ENCODE results near the gene CFHR1. TPM values are rescaled to one million over a fixed set of nuclear protein-coding genes. Genes with fewer than 3 reads are reported as not detected.

CFHR1 gene
- total RNA-seq, 1 donor from 2014 or later: 0.49 TPM

DNA sequence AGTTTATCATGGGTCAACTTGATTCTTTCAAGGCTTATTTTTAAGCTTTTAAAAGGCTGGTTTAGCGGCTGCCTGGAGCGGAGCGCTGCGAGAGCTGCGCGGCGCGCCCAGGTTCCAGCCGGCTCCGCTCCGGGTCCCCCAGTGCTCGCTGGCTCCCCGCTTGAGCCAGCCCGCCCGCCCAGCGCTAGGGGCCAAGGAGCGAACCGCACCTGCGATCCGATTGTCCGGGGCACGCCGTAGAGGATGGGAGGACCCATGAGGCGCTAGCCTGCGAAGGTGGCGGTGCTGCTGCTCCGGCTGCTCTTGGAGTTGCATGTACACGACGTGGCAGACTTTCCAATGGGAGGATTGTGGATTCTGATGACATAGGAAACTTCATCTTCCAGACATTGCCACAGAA lies 58.4 kb downstream of the CFHR1 start:
- DNase-seq (ENCODE audit: low spot score): peak; percentile 41
- Mint-ChIP-seq H3K4me3 (ENCODE audit: unreplicated experiment) (peak overlapping the region; percentile 76), H3K27me3 (ENCODE audit: unreplicated experiment) (no peaks in the 10 kb centered on the region), H3K4me1 (ENCODE audit: unreplicated experiment) (peaks cover 3% of the 10 kb centered on the region), H3K36me3 (ENCODE audit: low read depth, unreplicated experiment) (no peaks in the 10 kb centered on the region), H3K27ac (ENCODE audit: unreplicated experiment) (no peak overlapping the region), H3K9me3 (ENCODE audit: unreplicated experiment) (no peaks in the 10 kb centered on the region)
- TF ChIP-seq, protein P1, sequence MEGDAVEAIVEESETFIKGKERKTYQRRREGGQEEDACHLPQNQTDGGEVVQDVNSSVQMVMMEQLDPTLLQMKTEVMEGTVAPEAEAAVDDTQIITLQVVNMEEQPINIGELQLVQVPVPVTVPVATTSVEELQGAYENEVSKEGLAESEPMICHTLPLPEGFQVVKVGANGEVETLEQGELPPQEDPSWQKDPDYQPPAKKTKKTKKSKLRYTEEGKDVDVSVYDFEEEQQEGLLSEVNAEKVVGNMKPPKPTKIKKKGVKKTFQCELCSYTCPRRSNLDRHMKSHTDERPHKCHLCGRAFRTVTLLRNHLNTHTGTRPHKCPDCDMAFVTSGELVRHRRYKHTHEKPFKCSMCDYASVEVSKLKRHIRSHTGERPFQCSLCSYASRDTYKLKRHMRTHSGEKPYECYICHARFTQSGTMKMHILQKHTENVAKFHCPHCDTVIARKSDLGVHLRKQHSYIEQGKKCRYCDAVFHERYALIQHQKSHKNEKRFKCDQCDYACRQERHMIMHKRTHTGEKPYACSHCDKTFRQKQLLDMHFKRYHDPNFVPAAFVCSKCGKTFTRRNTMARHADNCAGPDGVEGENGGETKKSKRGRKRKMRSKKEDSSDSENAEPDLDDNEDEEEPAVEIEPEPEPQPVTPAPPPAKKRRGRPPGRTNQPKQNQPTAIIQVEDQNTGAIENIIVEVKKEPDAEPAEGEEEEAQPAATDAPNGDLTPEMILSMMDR (IDR thresholded peaks at IDR 0.05; ENCODE audit: unreplicated experiment): no peak

Other genes with a start within 250 kb of the CFHR1 start
- gene KCNT2, start 211.3 kb upstream of the CFHR1 start, total RNA-seq (ENCODE audit: unreplicated experiment): 7.1 TPM
- 67.9 TPM for gene CFH, start 167.7 kb upstream of the CFHR1 start, total RNA-seq (ENCODE audit: unreplicated experiment)
- not detected for gene CFHR3, start 44.9 kb upstream of the CFHR1 start, total RNA-seq (ENCODE audit: unreplicated experiment)
- 0.87 TPM for gene CFHR4, start 68.3 kb downstream of the CFHR1 start, total RNA-seq (ENCODE audit: unreplicated experiment)
- not detected for gene CFHR2, start 124.0 kb downstream of the CFHR1 start, total RNA-seq (ENCODE audit: unreplicated experiment)
- gene CFHR5, start 157.8 kb downstream of the CFHR1 start, total RNA-seq (ENCODE audit: unreplicated experiment): not detected
- not detected for gene F13B, start 247.5 kb downstream of the CFHR1 start, total RNA-seq (ENCODE audit: unreplicated experiment)